CD14-positive monocyte (primary cell): ENCODE measurements around the gene RBM10. TPM values are rescaled to one million over a fixed set of nuclear protein-coding genes. Genes with fewer than 3 reads are reported as not detected.

Experiments
- DNase-seq, 3 donors: peaks; one replicate each; pipeline ENCODE4 v3.0.0-alpha.2; 2011 to 2022
- H2AFZ ChIP-seq: 2 replicates; pipeline ENCODE4 v1.6.0; 2012; ENCODE audit warnings: mild to moderate bottlenecking, low read depth, low read length, inconsistent platforms; ENCODE audit not compliant: insufficient read depth, poor library complexity, severe bottlenecking
- H3K27ac ChIP-seq, 2 donors: 1 replicate in 1 of 2; 2 replicates in 1 of 2; pipeline ENCODE4 v1.5.1; 2012 to 2013; ENCODE audit warnings: low read length in 2 of 2, control low read depth in 1 of 2, inconsistent platforms in 1 of 2, low read depth in 1 of 2, mild to moderate bottlenecking in 1 of 2
- H3K27me3 ChIP-seq, 2 donors: one replicate each; pipeline versions ENCODE4 v1.6.0 to v1.6.1; 2011 to 2013; ENCODE audit warnings: low read length in 2 of 2; ENCODE audit not compliant: control insufficient read depth in 2 of 2, insufficient read depth in 2 of 2
- H3K36me3 ChIP-seq, 2 donors: replicated peaks in 1 of 2; 1 replicate in 1 of 2; 2 replicates in 1 of 2; pipeline versions ENCODE4 v1.5.1 to v1.6.1; 2012 to 2013; ENCODE audit warnings: low read length in 2 of 2, control low read depth in 1 of 2, inconsistent platforms in 1 of 2, mild to moderate bottlenecking in 1 of 2; ENCODE audit not compliant: insufficient read depth in 2 of 2, control insufficient read depth in 1 of 2
- H3K4me1 ChIP-seq, 2 donors: 1 replicate in 1 of 2; 2 replicates in 1 of 2; pipeline versions ENCODE4 v1.5.1 to v1.6.1; 2012 to 2013; ENCODE audit warnings: low read length in 2 of 2, control low read depth in 1 of 2, inconsistent platforms in 1 of 2, mild to moderate bottlenecking in 1 of 2, moderate library complexity in 1 of 2; ENCODE audit not compliant: insufficient read depth in 2 of 2, control insufficient read depth in 1 of 2
- H3K4me2 ChIP-seq: replicated peaks from 2 replicates; pipeline ENCODE3; 2012; ENCODE audit warnings: low read length, moderate library complexity, mild to moderate bottlenecking; ENCODE audit not compliant: poor library complexity, severe bottlenecking; ENCODE audit errors: extremely low read depth
- H3K4me3 ChIP-seq, 3 experiments: fragments of 200-600 bp in 1 of 3; sonication (generic) in 1 of 3; replicated peaks in 1 of 3; 1 replicate in 2 of 3; 2 replicates in 1 of 3; pipeline ENCODE4 v1.5.1; 2011 to 2013; ENCODE audit warnings: low read length in 3 of 3, mild to moderate bottlenecking in 3 of 3, control low read depth in 2 of 3, low read depth in 2 of 3, inconsistent platforms in 1 of 3, moderate library complexity in 1 of 3
- H3K79me2 ChIP-seq: 2 replicates; pipeline ENCODE4 v1.6.0; 2012; ENCODE audit warnings: mild to moderate bottlenecking, control low read depth, inconsistent platforms, low read length, moderate library complexity; ENCODE audit not compliant: insufficient read depth
- H3K9ac ChIP-seq: 2 replicates; pipeline ENCODE4 v1.6.0; 2017; ENCODE audit warnings: low read length, mild to moderate bottlenecking; ENCODE audit not compliant: insufficient read depth, poor library complexity, severe bottlenecking
- H3K9me3 ChIP-seq, 2 donors: replicated peaks in 1 of 2; 1 replicate in 1 of 2; 2 replicates in 1 of 2; pipeline versions ENCODE4 v1.5.1 to v1.6.1; 2012 to 2013; ENCODE audit warnings: low read length in 2 of 2, control low read depth in 1 of 2; ENCODE audit not compliant: control insufficient read depth in 1 of 2, insufficient read depth in 1 of 2
- H4K20me1 ChIP-seq: 2 replicates; pipeline ENCODE4 v1.6.0; 2012; ENCODE audit warnings: mild to moderate bottlenecking, low read length, control low read depth, moderate library complexity; ENCODE audit not compliant: insufficient read depth
- H3K27ac Mint-ChIP-seq, 7 donors: one replicate each; pipeline ENCODE4 v1.8.0; 2020; ENCODE audit warnings: mild to moderate bottlenecking in 7 of 7, mixed read lengths in 7 of 7, moderate library complexity in 6 of 7, inconsistent platforms in 2 of 7
- H3K27me3 Mint-ChIP-seq, 3 donors: one replicate each; pipeline ENCODE4 v1.8.0; 2021 to 2022; ENCODE audit warnings: low read depth in 3 of 3, mild to moderate bottlenecking in 3 of 3, mixed read lengths in 3 of 3, moderate library complexity in 3 of 3, inconsistent platforms in 1 of 3
- H3K36me3 Mint-ChIP-seq, 2 donors: one replicate each; pipeline ENCODE4 v1.8.0; 2020; ENCODE audit warnings: mixed read lengths in 2 of 2, inconsistent platforms in 1 of 2, mild to moderate bottlenecking in 1 of 2
- H3K4me1 Mint-ChIP-seq: one replicate; pipeline ENCODE4 v1.8.0; 2020; ENCODE audit warnings: mild to moderate bottlenecking, mixed read lengths
- H3K4me3 Mint-ChIP-seq, 2 donors: one replicate each; pipeline ENCODE4 v1.8.0; 2020; ENCODE audit warnings: mild to moderate bottlenecking in 2 of 2, mixed read lengths in 2 of 2, moderate library complexity in 1 of 2
- H3K9me3 Mint-ChIP-seq, 7 donors: one replicate each; pipeline ENCODE4 v1.8.0; 2020 to 2022; ENCODE audit warnings: mixed read lengths in 7 of 7, mild to moderate bottlenecking in 6 of 7, moderate library complexity in 6 of 7, inconsistent platforms in 2 of 7
- CTCF ChIP-seq: fragments of 200-600 bp; IDR thresholded peaks from one replicate; pipeline ENCODE4 v1.8.0; 2022; ENCODE audit warnings: antibody characterized with exemption, mild to moderate bottlenecking
- WGBS: methylation state at CpG from one replicate; pipeline ENCODE4 v1.1.5; 2013; ENCODE audit warnings: missing lambda C conversion rate; ENCODE audit not compliant: insufficient coverage; 5-methylcytosine and 5-hydroxymethylcytosine counted together
- intact Hi-C, 2 donors: fragments of 100-400 bp; cut with micrococcal nuclease; formaldehyde crosslinking; loops; one replicate each; pipeline versions ENCODE4 v1.15.0 to v1.15.1; 2023
- polyA plus RNA-seq, 3 donors: library from polyadenylated mRNA; depleted of rRNA in 1 of 3; unstranded in 2 of 3; stranded (reverse) in 1 of 3; fragments of 300-500 nt in 2 of 3; fragments of >200 nt in 1 of 3; fragmentation: Illumina TruSeq in 2 of 3; gene quantifications; 1 replicate in 2 of 3; 2 replicates in 1 of 3; pipeline ENCODE4 v1.2.3, GENCODE V29; 2012 to 2021

Gene RBM10
- polyA plus RNA-seq, 3 donors: 7.3 to 29.4 (median 14.0) TPM

- Histone ChIP-seq H3K4me1 (peaks cover 14 to 17% of the 10 kb centered on the region in 2 donors), H3K9me3 (no peaks in the 10 kb centered on the region), H3K79me2 (peaks cover 8% of the 10 kb centered on the region), H3K4me2 (no peak overlapping the region), H3K27me3 (peaks cover 0 to 3% of the 10 kb centered on the region in 2 donors), H3K36me3 (peaks cover 26 to 42% of the 10 kb centered on the region in 2 donors), H4K20me1 (peaks cover 4% of the 10 kb centered on the region), H3K27ac (no peak overlapping the region), H2AFZ (no peak overlapping the region), H3K9ac (no peak overlapping the region), H3K4me3 (no peak overlapping the region)
- Mint-ChIP-seq H3K27ac (peak overlapping the region in 1 of 7 donors; percentile 27), H3K4me1 (peaks cover 14% of the 10 kb centered on the region), H3K27me3 (peaks cover 0 to 46% (median 3%) of the 10 kb centered on the region in 3 donors), H3K4me3 (no peak overlapping the region), H3K36me3 (peaks cover 33 to 41% of the 10 kb centered on the region in 2 donors), H3K9me3 (peaks cover 0 to 7% (median 0%) of the 10 kb centered on the region in 7 donors)
- no CpG with 5 or more reads among the region's 4 CpGs for WGBS
- intact Hi-C loops: no loop called here
- TF ChIP-seq CTCF: no peak
- DNase-seq: no peak
Observed at GRCh38 chrX:47187106-47187677, 42.2 kb downstream of the RBM10 start.

GRCh38 chrX:47189906-47190305, 44.9 kb downstream of the RBM10 start:
- intact Hi-C loops: loop anchor here (5.0 to 10.0 kb wide), 6 partner anchors 192 to 645 kb away; partner anchors contain the start of genes ZNF41 (in 1 of the 2) and ZNF81 (in 1 of the 2)
- no peaks in the 10 kb centered on the region for H4K20me1 ChIP-seq
- no peak overlapping the region for H3K27ac ChIP-seq
- Mint-ChIP-seq H3K27ac (no peak overlapping the region), H3K4me3 (no peak overlapping the region), H3K27me3 (peaks cover 0 to 38% (median 3%) of the 10 kb centered on the region in 3 donors), H3K9me3 (peaks cover 0 to 7% (median 0%) of the 10 kb centered on the region in 7 donors), H3K36me3 (peaks cover 17 to 23% of the 10 kb centered on the region in 2 donors), H3K4me1 (peaks cover 29% of the 10 kb centered on the region)
- no peak overlapping the region for H3K4me2 ChIP-seq
- WGBS: 98% methylated on average over 9 of the region's 19 CpGs
- no peak for TF ChIP-seq CTCF
- peaks cover 0 to 3% of the 10 kb centered on the region in 2 donors for H3K27me3 ChIP-seq
- no peaks in the 10 kb centered on the region for H3K9me3 ChIP-seq
- peaks cover 17 to 25% of the 10 kb centered on the region in 2 donors for H3K36me3 ChIP-seq
- no peak for DNase-seq
- peaks cover 32 to 33% of the 10 kb centered on the region in 2 donors for H3K4me1 ChIP-seq
- H3K79me2 ChIP-seq: peaks cover 21% of the 10 kb centered on the region
- no peak overlapping the region for H2AFZ ChIP-seq
- H3K4me3 ChIP-seq: no peak overlapping the region
- no peak overlapping the region for H3K9ac ChIP-seq
